ENCODE data around the gene ZNF613. TPM values are rescaled to one million over a fixed set of nuclear protein-coding genes. Genes with fewer than 3 reads are reported as not detected.
A peak's percentile ranks its signal among the peaks of the same experiment; 100 is the strongest.
"Not testable (repeated sequence)": the region's sequence is repeated elsewhere in the genome, so short reads cannot be mapped to it uniquely, and the experiment has no call there.

ZNF613 gene
- 1 to 10 TPM; 4.3 to 4.5 TPM for total RNA-seq

- DNase-seq, result peak; percentile 79
- Mint-ChIP-seq H3K27ac (peak within 1 kb of the TSS; percentile 94), H3K36me3 (peaks cover 63% of the 10 kb centered on the region), H3K27me3 (no peaks in the 10 kb centered on the region), H3K4me3 (peak within 1 kb of the TSS; percentile 97), H3K4me1 (peaks cover 14% of the 10 kb centered on the region), H3K9me3 (peaks cover 67% of the 10 kb centered on the region)
Observed at GRCh38 chr19:51926784-51927741, at the start of gene ZNF613. TSS of gene ZNF613 (plus strand) at chr19:51927472. CDS start at chr19:51936221, 8,749 bp downstream.

- Mint-ChIP-seq H3K4me3 (no peak overlapping the region), H3K9me3 (peaks cover 64% of the 10 kb centered on the region), H3K4me1 (no peaks in the 10 kb centered on the region), H3K27ac (no peak overlapping the region), H3K27me3 (no peaks in the 10 kb centered on the region), H3K36me3 (peaks cover 89% of the 10 kb centered on the region)
- DNase-seq, result no peak
Observed at GRCh38 chr19:51882518-51882917, 44.8 kb upstream of the ZNF613 start.

- Mint-ChIP-seq H3K4me3 (no peak overlapping the region), H3K36me3 (peaks cover 90% of the 10 kb centered on the region), H3K9me3 (peaks cover 71% of the 10 kb centered on the region), H3K27ac (no peak overlapping the region), H3K27me3 (no peaks in the 10 kb centered on the region), H3K4me1 (peaks cover 2% of the 10 kb centered on the region)
- DNase-seq, result no peak
Observed at GRCh38 chr19:51884713-51885112, 42.6 kb upstream of the ZNF613 start.

- Mint-ChIP-seq H3K4me1 (peaks cover 2% of the 10 kb centered on the region), H3K4me3 (peak within 1 kb of the TSS; percentile 92), H3K36me3 (peaks cover 94% of the 10 kb centered on the region), H3K27ac (peak within 1 kb of the TSS; percentile 92), H3K27me3 (no peaks in the 10 kb centered on the region), H3K9me3 (peaks cover 74% of the 10 kb centered on the region)
- peak; percentile 83 for DNase-seq
Observed at GRCh38 chr19:51887522-51888498, 39.5 kb upstream of the ZNF613 start, which contains the start of gene ZNF577. TSS of gene ZNF577 (minus strand) at chr19:51887951. CDS start at chr19:51880382, 7,569 bp downstream.

- H3K4me1 Mint-ChIP-seq, result peaks cover 4% of the 10 kb centered on the region
- H3K36me3 Mint-ChIP-seq, result peaks cover 96% of the 10 kb centered on the region
- DNase-seq, result no peak
- no peak overlapping the region for H3K27ac Mint-ChIP-seq
- peaks cover 77% of the 10 kb centered on the region for H3K9me3 Mint-ChIP-seq
- H3K27me3 Mint-ChIP-seq, result no peaks in the 10 kb centered on the region
- H3K4me3 Mint-ChIP-seq, result no peak overlapping the region
Observed at GRCh38 chr19:51889934-51890333, 37.3 kb upstream of the ZNF613 start.

- no peak overlapping the region for H3K27ac Mint-ChIP-seq
Observed at GRCh38 chr19:51891193-51891747, 36.0 kb upstream of the ZNF613 start.

GRCh38 chr19:51901860-51902259, 25.4 kb upstream of the ZNF613 start:
- no peak for DNase-seq
- Mint-ChIP-seq H3K4me1 (peaks cover 20% of the 10 kb centered on the region), H3K27me3 (peaks cover 6% of the 10 kb centered on the region), H3K27ac (no peak overlapping the region), H3K9me3 (peaks cover 44% of the 10 kb centered on the region), H3K36me3 (peaks cover 92% of the 10 kb centered on the region), H3K4me3 (no peak overlapping the region)

More at GRCh38 chr19:51891193-51891747, 36.0 kb upstream of the ZNF613 start:
- Mint-ChIP-seq H3K27me3 (no peaks in the 10 kb centered on the region), H3K4me1 (peaks cover 4% of the 10 kb centered on the region), H3K36me3 (peaks cover 96% of the 10 kb centered on the region), H3K4me3 (no peak overlapping the region), H3K9me3 (peaks cover 76% of the 10 kb centered on the region)
- no peak for DNase-seq

- Mint-ChIP-seq H3K27ac (peak overlapping the region; percentile 34), H3K36me3 (peaks cover 88% of the 10 kb centered on the region), H3K9me3 (peaks cover 47% of the 10 kb centered on the region)
Observed at GRCh38 chr19:51903192-51903591, 24.1 kb upstream of the ZNF613 start.

GRCh38 chr19:51904331-51905165, 22.7 kb upstream of the ZNF613 start, which contains the start of gene ZNF649:
TSS of gene ZNF649 (minus strand) at chr19:51905017. CDS start at chr19:51900107, 4,910 bp downstream.
- H3K4me3 Mint-ChIP-seq, result peak within 1 kb of the TSS; percentile 98
- peaks cover 28% of the 10 kb centered on the region for H3K27me3 Mint-ChIP-seq
- H3K36me3 Mint-ChIP-seq, result peaks cover 76% of the 10 kb centered on the region
- DNase-seq, result peak; percentile 80
- H3K4me1 Mint-ChIP-seq, result peaks cover 20% of the 10 kb centered on the region
- peak within 1 kb of the TSS; percentile 99 for H3K27ac Mint-ChIP-seq
- H3K9me3 Mint-ChIP-seq, result peaks cover 56% of the 10 kb centered on the region

More at GRCh38 chr19:51903192-51903591, 24.1 kb upstream of the ZNF613 start:
- no peak for DNase-seq
- H3K27me3 Mint-ChIP-seq, result peaks cover 19% of the 10 kb centered on the region
- peak overlapping the region; percentile 98 for H3K4me3 Mint-ChIP-seq
- H3K4me1 Mint-ChIP-seq, result peaks cover 20% of the 10 kb centered on the region

- peaks cover 73% of the 10 kb centered on the region for H3K36me3 Mint-ChIP-seq
- H3K9me3 Mint-ChIP-seq, result peaks cover 55% of the 10 kb centered on the region
- peaks cover 19% of the 10 kb centered on the region for H3K4me1 Mint-ChIP-seq
- H3K27me3 Mint-ChIP-seq, result peaks cover 32% of the 10 kb centered on the region
- H3K4me3 Mint-ChIP-seq, result peak overlapping the region; percentile 98
- H3K27ac Mint-ChIP-seq, result peak overlapping the region; percentile 99
- DNase-seq, result no peak
Observed at GRCh38 chr19:51905206-51905605, 22.1 kb upstream of the ZNF613 start.

GRCh38 chr19:51905639-51906038, 21.6 kb upstream of the ZNF613 start:
- not testable (repeated sequence) for H3K27ac Mint-ChIP-seq, H3K4me3 Mint-ChIP-seq, DNase-seq
- Mint-ChIP-seq H3K4me1 (peaks cover 17% of the 10 kb centered on the region), H3K9me3 (peaks cover 54% of the 10 kb centered on the region), H3K36me3 (peaks cover 71% of the 10 kb centered on the region), H3K27me3 (peaks cover 32% of the 10 kb centered on the region)

- peaks cover 67% of the 10 kb centered on the region for H3K36me3 Mint-ChIP-seq
- peaks cover 17% of the 10 kb centered on the region for H3K4me1 Mint-ChIP-seq
- H3K27me3 Mint-ChIP-seq, result peaks cover 32% of the 10 kb centered on the region
- peaks cover 50% of the 10 kb centered on the region for H3K9me3 Mint-ChIP-seq
- H3K4me3 Mint-ChIP-seq, H3K27ac Mint-ChIP-seq, DNase-seq: not testable (repeated sequence)
Observed at GRCh38 chr19:51906108-51906507, 21.2 kb upstream of the ZNF613 start.

GRCh38 chr19:51907981-51908380, 19.3 kb upstream of the ZNF613 start:
- not testable (repeated sequence) for H3K27ac Mint-ChIP-seq, DNase-seq, H3K4me3 Mint-ChIP-seq
- peaks cover 50% of the 10 kb centered on the region for H3K9me3 Mint-ChIP-seq
- H3K27me3 Mint-ChIP-seq, result peaks cover 32% of the 10 kb centered on the region
- H3K4me1 Mint-ChIP-seq, result peaks cover 11% of the 10 kb centered on the region
- peaks cover 49% of the 10 kb centered on the region for H3K36me3 Mint-ChIP-seq
